HG03469 (cell line): ENCODE results near the gene P2RX4.
"Not testable (repeated sequence)": the region's sequence is repeated elsewhere in the genome, so short reads cannot be mapped to it uniquely, and the experiment has no call there.

ENCODE experiments used
- ATAC-seq: cut with Tn5 transposase; IDR thresholded peaks from one replicate; pipeline ENCODE4 v1.9.1; 2021; ENCODE audit warnings: mild to moderate bottlenecking, moderate library complexity, moderate number of reproducible peaks; ENCODE audit not compliant: unreplicated experiment

Gene P2RX4

DNA sequence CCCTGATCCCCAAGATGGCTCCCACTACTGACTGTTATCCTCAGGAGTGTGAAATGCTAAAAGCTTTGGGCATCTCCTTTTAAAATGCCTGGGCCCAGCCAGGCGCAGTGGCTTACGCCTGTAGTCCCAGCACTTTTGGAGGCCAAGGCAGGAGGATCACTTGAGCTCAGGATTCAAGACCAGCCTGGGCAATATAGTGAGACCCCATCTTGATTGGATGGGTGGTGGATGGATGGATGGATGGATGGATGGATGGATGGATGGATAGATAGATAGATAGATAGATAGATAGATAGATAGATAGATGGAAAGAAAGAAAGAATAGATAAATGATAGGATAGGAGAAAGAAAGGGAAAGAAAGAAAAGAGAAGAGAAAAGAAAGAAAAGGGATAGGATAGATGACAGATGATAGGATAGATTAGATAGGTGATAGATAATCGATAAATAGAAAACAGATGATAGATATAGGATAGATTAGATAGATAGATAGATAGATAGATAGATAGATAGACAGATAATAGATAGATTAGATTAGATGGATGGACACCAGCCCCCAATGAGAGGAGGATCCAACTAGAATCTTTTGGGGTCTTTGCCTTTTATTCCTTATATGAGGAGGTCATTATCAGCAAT is 9.5 kb downstream of the P2RX4 start:
- ATAC-seq: no peak

- no peak for ATAC-seq
Observed at GRCh38 chr12:121222847-121223246, 12.9 kb downstream of the P2RX4 start.

GRCh38 chr12:121223292-121224285 is 13.7 kb downstream of the P2RX4 start:
- no peak for ATAC-seq

DNA sequence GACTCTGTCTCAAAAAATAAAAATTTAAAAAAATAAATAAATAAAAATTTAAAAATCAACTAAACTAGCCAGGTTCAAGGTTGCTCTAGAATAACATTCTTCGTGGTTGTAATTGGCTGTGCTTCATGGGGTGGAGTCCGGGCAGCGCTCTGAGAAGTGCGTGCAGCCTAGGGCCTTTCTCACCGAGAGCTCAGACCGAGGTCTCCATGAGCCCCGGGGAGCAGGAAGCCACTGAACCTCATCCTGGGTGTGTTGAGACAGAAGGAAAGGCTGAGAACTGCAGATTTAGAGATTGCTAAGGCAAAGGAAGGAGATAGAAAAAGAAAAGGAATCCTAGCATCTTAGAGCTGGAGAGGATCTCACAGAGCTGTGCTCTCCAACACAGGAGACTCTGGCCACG is 14.7 kb downstream of the P2RX4 start:
- ATAC-seq: no peak

DNA sequence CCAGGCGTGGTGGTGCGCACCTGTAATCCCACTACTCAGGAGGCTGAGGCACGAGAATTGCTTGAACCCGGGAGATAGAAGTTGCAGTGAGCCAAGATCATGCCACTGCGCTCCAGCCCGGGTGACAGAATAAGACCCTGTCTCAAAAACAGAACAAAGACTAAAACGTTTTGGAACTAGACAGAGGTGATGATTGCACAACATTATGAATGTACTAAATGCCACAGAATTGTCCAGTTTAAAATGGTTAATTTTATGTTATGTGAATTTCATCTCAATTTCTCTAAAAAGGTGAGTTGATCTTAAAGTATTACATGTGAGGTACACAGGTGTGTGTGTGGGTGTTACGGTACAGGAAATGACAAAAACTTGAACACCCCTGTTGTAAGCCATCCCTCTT is 16.5 kb downstream of the P2RX4 start:
- ATAC-seq: no peak

DNA sequence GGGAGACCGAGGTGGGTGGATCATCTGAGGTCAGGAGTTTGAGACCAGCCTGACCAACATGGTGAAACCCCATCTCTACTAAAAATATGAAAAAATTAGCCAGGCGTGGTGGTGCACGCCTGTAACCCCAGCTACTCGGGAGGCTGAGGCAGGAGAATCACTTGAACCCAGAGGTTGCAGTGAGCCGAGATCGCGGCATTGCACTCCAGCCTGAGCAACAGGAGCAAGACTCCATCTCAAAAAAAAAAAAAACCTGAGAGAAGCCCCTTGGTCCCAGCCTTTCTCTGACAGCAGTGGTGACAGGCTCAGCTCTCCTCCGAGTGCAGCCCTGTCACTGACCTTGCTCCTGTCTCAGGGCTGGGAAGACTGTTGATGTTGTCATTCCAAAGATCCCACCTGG is 16.9 kb downstream of the P2RX4 start:
- ATAC-seq: not testable (repeated sequence)

DNA sequence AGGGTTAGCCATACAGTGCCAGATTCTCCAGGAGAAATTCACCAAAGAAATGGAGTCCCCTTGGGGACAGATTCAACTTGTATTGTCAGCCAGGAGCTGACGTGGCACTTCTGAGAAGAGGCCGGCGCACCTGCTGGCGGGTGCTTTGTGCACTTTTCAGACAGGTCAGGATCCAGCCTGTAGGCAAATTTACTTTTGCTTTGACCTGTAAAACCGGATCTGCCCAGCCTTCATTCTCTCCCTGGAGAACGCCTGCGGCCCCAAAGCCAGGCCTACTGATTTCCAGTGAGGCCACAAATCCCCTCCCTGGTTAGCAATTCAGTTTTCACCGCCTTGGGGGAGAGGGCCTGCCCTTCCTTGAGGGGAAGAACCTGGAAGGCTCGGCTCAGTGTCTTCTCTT is 17.4 kb downstream of the P2RX4 start:
- ATAC-seq: no peak

DNA sequence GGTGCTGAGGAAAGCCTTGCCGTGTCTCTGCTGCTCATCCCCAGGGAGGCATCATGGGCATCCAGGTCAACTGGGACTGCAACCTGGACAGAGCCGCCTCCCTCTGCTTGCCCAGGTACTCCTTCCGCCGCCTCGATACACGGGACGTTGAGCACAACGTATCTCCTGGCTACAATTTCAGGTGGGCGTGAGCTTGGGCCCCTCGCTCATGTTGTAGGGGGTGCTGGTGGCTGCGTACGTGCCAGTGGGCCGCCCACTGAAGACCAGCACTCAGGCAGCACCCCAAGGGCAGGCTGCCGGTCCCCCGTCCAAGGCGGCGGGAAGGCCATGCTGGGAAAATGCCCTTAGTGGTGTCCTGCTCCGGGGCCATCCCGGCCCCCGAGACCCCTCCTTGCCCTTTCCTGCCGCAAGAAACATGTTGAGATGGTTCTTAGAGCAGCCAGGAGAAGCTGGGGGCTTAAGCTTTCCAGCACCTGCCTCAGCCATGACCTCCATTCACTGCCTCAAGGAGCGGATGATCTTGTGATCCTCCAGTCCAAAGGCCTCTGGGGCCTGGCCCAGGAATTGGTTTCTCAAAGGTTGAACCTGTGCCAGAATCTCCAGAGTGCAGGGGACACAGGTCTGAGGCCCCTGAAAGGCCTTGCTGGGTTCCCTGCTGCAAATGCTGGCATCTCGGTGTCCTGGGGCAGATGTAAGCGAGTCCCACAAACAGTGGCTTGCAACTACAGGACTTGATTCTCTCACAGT is 19.2 kb downstream of the P2RX4 start:
- ATAC-seq: no peak

GRCh38 chr12:121229826-121230537 is 20.1 kb downstream of the P2RX4 start:
- not testable (repeated sequence) for ATAC-seq

DNA sequence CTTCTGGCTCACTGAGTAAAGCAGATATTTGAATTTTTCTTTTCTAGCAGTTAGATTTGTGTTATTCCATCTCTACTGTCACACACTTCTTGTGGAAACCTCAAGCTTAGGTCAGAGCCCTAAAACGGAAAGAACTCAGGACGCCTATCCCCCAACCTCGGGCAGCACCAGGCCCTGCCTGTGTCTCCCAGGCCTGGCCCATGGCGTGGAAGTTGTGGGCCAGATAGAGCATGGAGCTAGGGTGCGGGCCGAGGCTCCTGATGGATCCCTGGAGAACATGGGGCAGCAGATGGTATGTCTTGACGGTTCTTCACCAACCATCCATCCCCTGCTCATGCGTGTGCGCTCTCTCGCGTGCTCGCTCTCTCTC is 20.6 kb downstream of the P2RX4 start:
- no peak for ATAC-seq

- ATAC-seq: no peak
Observed at GRCh38 chr12:121232163-121232562, 22.2 kb downstream of the P2RX4 start.

DNA sequence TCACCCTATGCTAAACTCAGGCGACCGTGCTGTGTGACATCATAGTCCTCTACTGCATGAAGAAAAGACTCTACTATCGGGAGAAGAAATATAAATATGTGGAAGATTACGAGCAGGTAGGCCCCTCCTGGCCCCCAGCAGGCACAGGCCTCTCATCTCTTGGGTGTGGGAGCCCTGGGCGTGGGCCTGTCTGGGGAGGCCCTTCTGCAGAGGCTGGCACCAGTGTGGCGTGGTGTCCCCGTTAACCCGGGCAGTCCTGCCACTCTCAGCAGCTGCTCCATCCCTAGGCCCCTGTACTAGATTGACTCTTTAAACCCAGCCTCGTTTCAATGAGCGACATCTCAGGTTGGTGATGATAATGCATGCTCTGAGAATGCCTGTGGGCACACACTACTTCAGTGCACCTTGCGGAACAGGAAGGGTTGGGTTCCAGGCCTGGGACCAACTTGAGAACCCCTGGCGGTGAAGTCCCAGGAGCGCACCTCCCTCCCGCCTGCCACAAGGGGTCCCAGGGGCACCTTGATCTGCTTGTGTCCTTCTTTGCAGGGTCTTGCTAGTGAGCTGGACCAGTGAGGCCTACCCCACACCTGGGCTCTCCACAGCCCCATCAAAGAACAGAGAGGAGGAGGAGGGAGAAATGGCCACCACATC is 23.2 kb downstream of the P2RX4 start:
- no peak for ATAC-seq

GRCh38 chr12:121233628-121234020 is 23.7 kb downstream of the P2RX4 start:
- no peak for ATAC-seq

- ATAC-seq: no peak
Observed at GRCh38 chr12:121236776-121237175, 26.8 kb downstream of the P2RX4 start.

- no peak for ATAC-seq
Observed at GRCh38 chr12:121237415-121237814, 27.5 kb downstream of the P2RX4 start.

DNA sequence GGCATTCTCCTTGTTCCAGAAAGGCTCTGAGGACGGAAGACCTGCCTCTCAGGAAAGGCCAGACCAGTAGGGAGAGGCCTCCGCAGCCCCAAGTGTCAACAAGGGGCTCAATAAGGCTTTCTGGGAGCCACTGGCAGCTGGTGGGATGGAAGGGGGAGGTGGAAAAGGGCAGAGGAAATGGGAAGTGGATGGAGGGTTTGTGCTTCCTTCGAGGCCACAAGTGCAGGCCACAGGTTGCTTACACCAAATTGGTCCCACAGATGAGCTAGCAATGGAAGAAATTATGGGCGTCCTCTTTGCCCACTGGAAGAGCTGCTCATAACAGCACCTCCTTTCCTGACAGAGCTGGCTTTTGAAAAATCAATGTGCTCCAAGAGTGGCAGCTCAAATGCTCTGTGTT is 28.2 kb downstream of the P2RX4 start:
- ATAC-seq: no peak

- no peak for ATAC-seq
Observed at GRCh38 chr12:121238604-121239350, 28.8 kb downstream of the P2RX4 start.

DNA sequence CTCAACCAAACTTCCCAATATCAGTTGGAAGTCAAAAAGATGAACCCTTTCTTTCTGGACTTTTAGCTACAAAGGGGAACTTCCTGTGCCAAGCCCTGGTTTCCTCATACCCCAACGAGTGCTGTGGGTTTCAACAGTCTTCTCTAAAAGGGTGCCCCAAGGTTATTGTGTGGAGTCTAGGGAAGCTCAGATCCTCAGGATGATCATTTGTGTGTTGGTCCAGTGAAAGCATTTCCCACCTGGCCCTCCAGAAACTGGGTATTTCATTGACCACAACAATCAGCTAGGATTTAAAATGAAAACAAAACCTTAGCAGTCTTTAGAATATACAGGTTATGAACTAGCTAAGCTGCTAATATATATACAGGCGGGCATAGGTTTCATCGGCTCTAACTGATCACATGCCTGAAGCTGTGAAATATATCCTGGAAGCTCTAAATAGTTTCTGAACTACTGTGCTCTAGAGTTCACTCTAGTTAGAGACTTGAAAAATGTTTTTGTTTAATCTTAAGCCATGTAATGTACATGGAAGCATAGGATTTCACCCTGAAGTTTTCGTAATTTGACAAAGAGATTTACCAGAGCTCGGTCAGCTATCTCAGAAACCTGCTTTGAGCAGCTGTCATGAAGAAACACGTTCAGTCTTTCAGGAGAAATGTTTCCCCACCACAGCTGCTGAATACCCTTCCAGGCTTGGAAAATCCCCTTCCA is 29.6 kb downstream of the P2RX4 start:
- ATAC-seq: no peak

- ATAC-seq: no peak
Observed at GRCh38 chr12:121240062-121240420, 30.1 kb downstream of the P2RX4 start.
